OCI-LY7 (cell line): ENCODE measurements around the gene SKIC2.
"Not testable (repeated sequence)": the region's sequence is repeated elsewhere in the genome, so short reads cannot be mapped to it uniquely, and the experiment has no call there.

Experiments used
- EZH2phosphoT487 ChIP-seq: fragments of 200-600 bp; sonication (generic); IDR thresholded peaks from 2 replicates; pipeline ENCODE4 v1.6.1; 2018; ENCODE audit warnings: low read depth, borderline replicate concordance, mild to moderate bottlenecking, mixed run types, antibody characterized with exemption, low read length, moderate library complexity, mixed read lengths
- TF ChIP-seq, protein P1 (sequence below): fragments of 200-600 bp; sonication (generic); conservative IDR thresholded peaks from 2 replicates; pipeline ENCODE4 v1.5.1; 2014; ENCODE audit warnings: mild to moderate bottlenecking, antibody characterized with exemption, low read length, moderate library complexity, mixed read lengths

- TF ChIP-seq, protein P1, sequence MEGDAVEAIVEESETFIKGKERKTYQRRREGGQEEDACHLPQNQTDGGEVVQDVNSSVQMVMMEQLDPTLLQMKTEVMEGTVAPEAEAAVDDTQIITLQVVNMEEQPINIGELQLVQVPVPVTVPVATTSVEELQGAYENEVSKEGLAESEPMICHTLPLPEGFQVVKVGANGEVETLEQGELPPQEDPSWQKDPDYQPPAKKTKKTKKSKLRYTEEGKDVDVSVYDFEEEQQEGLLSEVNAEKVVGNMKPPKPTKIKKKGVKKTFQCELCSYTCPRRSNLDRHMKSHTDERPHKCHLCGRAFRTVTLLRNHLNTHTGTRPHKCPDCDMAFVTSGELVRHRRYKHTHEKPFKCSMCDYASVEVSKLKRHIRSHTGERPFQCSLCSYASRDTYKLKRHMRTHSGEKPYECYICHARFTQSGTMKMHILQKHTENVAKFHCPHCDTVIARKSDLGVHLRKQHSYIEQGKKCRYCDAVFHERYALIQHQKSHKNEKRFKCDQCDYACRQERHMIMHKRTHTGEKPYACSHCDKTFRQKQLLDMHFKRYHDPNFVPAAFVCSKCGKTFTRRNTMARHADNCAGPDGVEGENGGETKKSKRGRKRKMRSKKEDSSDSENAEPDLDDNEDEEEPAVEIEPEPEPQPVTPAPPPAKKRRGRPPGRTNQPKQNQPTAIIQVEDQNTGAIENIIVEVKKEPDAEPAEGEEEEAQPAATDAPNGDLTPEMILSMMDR, result not testable (repeated sequence)
- not testable (repeated sequence) for TF ChIP-seq EZH2phosphoT487
These were observed 46.5 kb downstream of the SKIC2 start for GRCh38 chr6:32005538-32005880.
